ENCODE measurements around the gene SEPTIN12. TPM values are rescaled to one million over a fixed set of nuclear protein-coding genes. Genes with fewer than 3 reads are reported as not detected.

SEPTIN12 gene
- total and polyA plus RNA-seq, 2 experiments from 2014 or later = not detected

GRCh38 chr16:4811242-4811641, 23.1 kb upstream of the SEPTIN12 start:
- Histone ChIP-seq H3K4me2 (no peak overlapping the region), H3K4me3 (no peak overlapping the region), H3K4me1 (ENCODE audit: insufficient read depth) (no peaks in the 10 kb centered on the region), H3K9me2 (ENCODE audit: insufficient read depth) (no peaks in the 10 kb centered on the region), H4K20me1 (replicated peaks; ENCODE audit: insufficient read depth) (no peaks in the 10 kb centered on the region), H3K79me2 (replicated peaks; ENCODE audit: insufficient read depth) (0 out of 2 replicates have a peak, but pooled peaks cover 3% of the 10 kb centered on the region), H3K27me3 (ENCODE audit: insufficient read depth) (no peaks in the 10 kb centered on the region), H3K36me3 (ENCODE audit: insufficient read depth) (peaks cover 25% of the 10 kb centered on the region), H2AFZ (no peak overlapping the region), H3F3A (replicated peaks; ENCODE audit: low read depth) (0 out of 2 replicates have a peak, but pooled peaks cover 9% of the 10 kb centered on the region), H3K27ac (ENCODE audit: low read depth) (no peak overlapping the region)
- Mint-ChIP-seq H3K9me3 (no peaks in the 10 kb centered on the region), H3K4me1 (no peaks in the 10 kb centered on the region), H3K27me3 (ENCODE audit: insufficient read depth, low read depth, poor library complexity) (peaks cover 7% of the 10 kb centered on the region), H3K36me3 (ENCODE audit: low read depth) (peaks cover 80% of the 10 kb centered on the region), H3K4me3 (no peak overlapping the region), H3K27ac (no peak overlapping the region)
- no peak for DNase-seq (ENCODE audit: low spot score)
- ATAC-seq = no peak; the same call in 2 of the 3 replicates
- TF ChIP-seq STAT1 (IDR thresholded peaks at IDR 0.05; ENCODE audit: unreplicated experiment) (no peak), ZNF331 (CRISPR knock-in tag; IDR thresholded peaks at IDR 0.05; ENCODE audit: low read depth) (no peak), EZH2 (IDR thresholded peaks at IDR 0.05; ENCODE audit: low read depth, unreplicated experiment) (no peak), NANOG (IDR thresholded peaks at IDR 0.05; ENCODE audit: borderline replicate concordance) (no peak), POLR2AphosphoS5 (IDR thresholded peaks at IDR 0.05; ENCODE audit: low read depth) (no peak), ZNF114 (CRISPR knock-in tag; IDR thresholded peaks at IDR 0.05) (no peak), CREB1 (CRISPR knock-in tag; IDR thresholded peaks at IDR 0.05; ENCODE audit: low read depth) (no peak), JUNB (IDR thresholded peaks at IDR 0.05; ENCODE audit: unreplicated experiment) (no peak), ETS1 (IDR thresholded peaks at IDR 0.05) (no peak), EZH2phosphoT487 (IDR thresholded peaks at IDR 0.05; ENCODE audit: unreplicated experiment) (no peak), REST (IDR thresholded peaks at IDR 0.05; ENCODE audit: unreplicated experiment) (no peak), CTCF (conservative IDR thresholded peaks at IDR 0.05; ENCODE audit: low read depth in 2 of 2) (no peak), ZNF462 (CRISPR knock-in tag; IDR thresholded peaks at IDR 0.05) (no peak)
